WTC11 (cell line): ENCODE results near the gene IQCF6. TPM values are rescaled to one million over a fixed set of nuclear protein-coding genes. Genes with fewer than 3 reads are reported as not detected.
"Not testable (repeated sequence)": the region's sequence is repeated elsewhere in the genome, so short reads cannot be mapped to it uniquely, and the experiment has no call there.

Experiments
- ATAC-seq: fragments of 200-7000 bp; cut with Tn5 transposase; 2 replicates; pipeline ENCODE4 v1.10.0; 2021; ENCODE audit warnings: mild to moderate bottlenecking, moderate library complexity
- CTCF ChIA-PET: fragments of 300-600 bp; sonication (Branson Sonifier 250); formaldehyde crosslinking; loops from one replicate; lab custom pipeline; 2021; ENCODE audit warnings: antibody characterized with exemption; lab: Charles Lee
- POLR2A ChIA-PET: fragments of 350-600 bp; sonication (Branson Sonifier 250); formaldehyde crosslinking; loops from one replicate; lab custom pipeline; 2021; ENCODE audit warnings: antibody characterized with exemption; lab: Charles Lee
- DNase-seq: peaks from one replicate; pipeline ENCODE4 v3.0.0; 2021; ENCODE audit warnings: low spot score
- H3K27ac Mint-ChIP-seq: 2 replicates; pipeline ENCODE4 v1.8.0; 2021; ENCODE audit warnings: mixed read lengths
- H3K27me3 Mint-ChIP-seq: 2 replicates; pipeline ENCODE4 v1.8.0; 2021; ENCODE audit warnings: low read depth, mild to moderate bottlenecking, moderate library complexity, mixed read lengths
- H3K36me3 Mint-ChIP-seq: 2 replicates; pipeline ENCODE4 v1.8.0; 2021; ENCODE audit warnings: mixed read lengths
- H3K4me1 Mint-ChIP-seq: 2 replicates; pipeline ENCODE4 v1.8.0; 2022; ENCODE audit warnings: mixed read lengths
- H3K4me3 Mint-ChIP-seq: 2 replicates; pipeline ENCODE4 v1.8.0; 2021; ENCODE audit warnings: mild to moderate bottlenecking, moderate library complexity, mixed read lengths
- H3K9me3 Mint-ChIP-seq: 2 replicates; pipeline ENCODE4 v1.8.0; 2021; ENCODE audit warnings: mixed read lengths
- AFF4 ChIP-seq: sonication (generic); formaldehyde crosslinking; IDR thresholded peaks from 2 replicates; pipeline ENCODE4 v1.8.1; 2023; ENCODE audit warnings: mild to moderate bottlenecking, missing genetic modification reagents, borderline replicate concordance
- CREM ChIP-seq: sonication (generic); formaldehyde crosslinking; IDR thresholded peaks from 2 replicates; pipeline ENCODE4 v1.8.1; 2022; ENCODE audit warnings: mild to moderate bottlenecking, missing genetic modification reagents, moderate library complexity
- E2F5 ChIP-seq: sonication (generic); formaldehyde crosslinking; IDR thresholded peaks from 2 replicates; pipeline ENCODE4 v1.8.1; 2022; ENCODE audit warnings: mild to moderate bottlenecking, moderate library complexity, missing genetic modification reagents
- FOXJ3 ChIP-seq: sonication (generic); formaldehyde crosslinking; IDR thresholded peaks from 2 replicates; pipeline ENCODE4 v1.9.0; 2021; ENCODE audit warnings: missing genetic modification reagents, mild to moderate bottlenecking, borderline replicate concordance
- FOXK1 ChIP-seq: sonication (generic); formaldehyde crosslinking; IDR thresholded peaks from 2 replicates; pipeline ENCODE4 v1.8.0; 2022; ENCODE audit warnings: mild to moderate bottlenecking, moderate library complexity, missing genetic modification reagents
- FOXP1 ChIP-seq: sonication (generic); formaldehyde crosslinking; IDR thresholded peaks from 2 replicates; pipeline ENCODE4 v1.8.0; 2022; ENCODE audit warnings: missing genetic modification reagents, mild to moderate bottlenecking, moderate library complexity, borderline replicate concordance
- IRF1 ChIP-seq: sonication (generic); formaldehyde crosslinking; IDR thresholded peaks from 2 replicates; pipeline ENCODE4 v1.8.0; 2023; ENCODE audit warnings: missing genetic modification reagents
- JAZF1 ChIP-seq: fragments of 250-450 bp; sonication (Bioruptor Pico); IDR thresholded peaks from 2 replicates; pipeline ENCODE4 v1.9.0; 2021; ENCODE audit warnings: moderate library complexity, mild to moderate bottlenecking, inconsistent platforms
- NFYB ChIP-seq: sonication (generic); formaldehyde crosslinking; conservative IDR thresholded peaks from 2 replicates; pipeline ENCODE4 v1.8.0; 2022; ENCODE audit warnings: low read depth, missing genetic modification reagents
- SMAD3 ChIP-seq: sonication (generic); formaldehyde crosslinking; IDR thresholded peaks from 2 replicates; pipeline ENCODE4 v1.8.0; 2022; ENCODE audit warnings: missing genetic modification reagents, mild to moderate bottlenecking, borderline replicate concordance
- TEAD4 ChIP-seq: sonication (generic); formaldehyde crosslinking; IDR thresholded peaks from 2 replicates; pipeline ENCODE4 v1.8.0; 2022; ENCODE audit warnings: mild to moderate bottlenecking, missing genetic modification reagents
- ZBTB21 ChIP-seq: sonication (generic); formaldehyde crosslinking; IDR thresholded peaks from 2 replicates; pipeline ENCODE4 v1.8.1; 2023; ENCODE audit warnings: mild to moderate bottlenecking, missing genetic modification reagents, borderline replicate concordance
- ZNF232 ChIP-seq: sonication (generic); formaldehyde crosslinking; IDR thresholded peaks from 2 replicates; pipeline ENCODE4 v1.8.0; 2022; ENCODE audit warnings: mild to moderate bottlenecking, missing genetic modification reagents
- ZNF263 ChIP-seq: sonication (generic); formaldehyde crosslinking; IDR thresholded peaks from 2 replicates; pipeline ENCODE4 v1.8.1; 2022; ENCODE audit warnings: low read depth, mild to moderate bottlenecking, moderate library complexity, missing genetic modification reagents
- ZNF396 ChIP-seq: fragments of 250-450 bp; sonication (Bioruptor Pico); IDR thresholded peaks from 2 replicates; pipeline ENCODE4 v1.8.0; 2021; ENCODE audit warnings: mild to moderate bottlenecking, moderate library complexity, borderline replicate concordance
- ZNF416 ChIP-seq: fragments of 250-450 bp; sonication (Bioruptor Pico); IDR thresholded peaks from 2 replicates; pipeline ENCODE4 v1.9.0; 2021; ENCODE audit warnings: mild to moderate bottlenecking, inconsistent platforms
- ZNF671 ChIP-seq: fragments of 250-450 bp; sonication (Bioruptor Pico); IDR thresholded peaks from 2 replicates; pipeline ENCODE4 v1.8.0; 2021; ENCODE audit warnings: mild to moderate bottlenecking
- total RNA-seq: library from RNA; stranded (reverse); gene quantifications from 3 replicates; pipeline ENCODE4 v1.2.3, GENCODE V29; 2021
- TF ChIP-seq, protein P1 (sequence below): sonication (generic); formaldehyde crosslinking; IDR thresholded peaks from 2 replicates; pipeline ENCODE4 v1.8.0; 2022; ENCODE audit warnings: mild to moderate bottlenecking, missing genetic modification reagents
- TF ChIP-seq, protein P2 (sequence below): fragments of 250-450 bp; sonication (Bioruptor Pico); IDR thresholded peaks from 2 replicates; pipeline ENCODE4 v1.9.0; 2021; ENCODE audit warnings: moderate library complexity, mild to moderate bottlenecking, inconsistent platforms, borderline replicate concordance
- TF ChIP-seq, protein P3 (sequence below): sonication (generic); formaldehyde crosslinking; IDR thresholded peaks from 2 replicates; pipeline ENCODE4 v1.8.0; 2022; ENCODE audit warnings: mild to moderate bottlenecking, missing genetic modification reagents
- TF ChIP-seq, protein P4 (sequence below): sonication (generic); formaldehyde crosslinking; IDR thresholded peaks from 2 replicates; pipeline ENCODE4 v1.8.1; 2022; ENCODE audit warnings: missing genetic modification reagents, borderline replicate concordance

Gene IQCF6
- total RNA-seq, 1 experiment from 2014 or later: not detected

- no peak for TF ChIP-seq AFF4 (CRISPR knock-in tag)
- no peak for TF ChIP-seq ZNF416
- TF ChIP-seq ZNF671 (CRISPR knock-in tag): no peak
- no peak for TF ChIP-seq ZNF396 (CRISPR knock-in tag)
- TF ChIP-seq CREM (CRISPR knock-in tag): no peak
- TF ChIP-seq, protein P1, sequence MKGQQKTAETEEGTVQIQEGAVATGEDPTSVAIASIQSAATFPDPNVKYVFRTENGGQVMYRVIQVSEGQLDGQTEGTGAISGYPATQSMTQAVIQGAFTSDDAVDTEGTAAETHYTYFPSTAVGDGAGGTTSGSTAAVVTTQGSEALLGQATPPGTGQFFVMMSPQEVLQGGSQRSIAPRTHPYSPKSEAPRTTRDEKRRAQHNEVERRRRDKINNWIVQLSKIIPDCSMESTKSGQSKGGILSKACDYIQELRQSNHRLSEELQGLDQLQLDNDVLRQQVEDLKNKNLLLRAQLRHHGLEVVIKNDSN (CRISPR knock-in tag): no peak
- TF ChIP-seq, protein P2, sequence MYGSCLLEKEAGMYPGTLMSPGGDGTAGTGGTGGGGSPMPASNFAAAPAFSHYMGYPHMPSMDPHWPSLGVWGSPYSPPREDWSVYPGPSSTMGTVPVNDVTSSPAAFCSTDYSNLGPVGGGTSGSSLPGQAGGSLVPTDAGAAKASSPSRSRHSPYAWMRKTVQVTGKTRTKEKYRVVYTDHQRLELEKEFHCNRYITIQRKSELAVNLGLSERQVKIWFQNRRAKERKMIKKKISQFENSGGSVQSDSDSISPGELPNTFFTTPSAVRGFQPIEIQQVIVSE (CRISPR knock-in tag): no peak
These were observed 31.2 kb downstream of the IQCF6 start (continued) for GRCh38 chr3:51747840-51748239.

DNA sequence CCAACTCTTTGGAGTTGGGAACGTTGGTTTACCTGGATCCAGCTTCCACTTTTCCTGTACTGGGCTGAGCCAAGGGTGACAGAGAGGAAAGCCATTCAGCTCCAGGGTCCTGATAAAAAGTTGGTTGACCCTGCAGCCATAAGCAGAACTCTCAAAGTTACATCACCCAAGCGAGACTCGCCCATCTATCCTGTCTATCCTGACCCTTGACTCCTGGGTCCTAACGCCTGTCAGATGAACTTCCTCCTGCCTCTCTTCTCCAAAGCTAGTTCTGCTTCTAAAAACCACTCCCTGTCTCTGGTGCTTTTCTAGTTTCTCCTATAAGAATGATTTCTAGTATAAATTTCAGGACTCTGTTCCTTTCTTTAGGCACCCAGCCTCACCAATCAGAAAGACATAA is 36.1 kb downstream of the IQCF6 start:
- H3K9me3 Mint-ChIP-seq: peaks cover 59% of the 10 kb centered on the region
- H3K4me3 Mint-ChIP-seq, POLR2A ChIA-PET, H3K27me3 Mint-ChIP-seq, DNase-seq, H3K27ac Mint-ChIP-seq, ATAC-seq: not testable (repeated sequence)
- CTCF ChIA-PET: interaction anchor here (1.4 kb wide), 2 partner anchors 24 to 77 kb away, joined by 3 to 4 read pairs; no protein-coding TSS in a partner anchor
- H3K4me1 Mint-ChIP-seq: peaks cover 16% of the 10 kb centered on the region
- peaks cover 11% of the 10 kb centered on the region; the same call in 1 of the 2 replicates for H3K36me3 Mint-ChIP-seq

- peaks cover 16% of the 10 kb centered on the region for H3K4me1 Mint-ChIP-seq
- H3K27ac Mint-ChIP-seq, DNase-seq, ATAC-seq, H3K4me3 Mint-ChIP-seq, POLR2A ChIA-PET, H3K36me3 Mint-ChIP-seq: not testable (repeated sequence)
- CTCF ChIA-PET: interaction anchor here (1.3 to 1.4 kb wide), 3 partner anchors 24 to 78 kb away, joined by 3 to 4 read pairs (median 3); no protein-coding TSS in a partner anchor
- peaks cover 54% of the 10 kb centered on the region for H3K9me3 Mint-ChIP-seq
- TF ChIP-seq NFYB: peak; percentile 46
- H3K27me3 Mint-ChIP-seq: peaks cover 11% of the 10 kb centered on the region
These were observed 36.7 kb downstream of the IQCF6 start for GRCh38 chr3:51742320-51742719.

- TF ChIP-seq SMAD3 (CRISPR knock-in tag) (no peak), FOXP1 (CRISPR knock-in tag) (no peak), ZBTB21 (no peak), ZNF263 (CRISPR knock-in tag) (no peak), JAZF1 (no peak), ZNF232 (no peak), ZNF671 (CRISPR knock-in tag) (no peak), FOXK1 (no peak), ZNF396 (CRISPR knock-in tag) (no peak), E2F5 (CRISPR knock-in tag) (no peak), IRF1 (CRISPR knock-in tag) (no peak), TEAD4 (no peak), FOXJ3 (no peak)
- TF ChIP-seq, protein P3, sequence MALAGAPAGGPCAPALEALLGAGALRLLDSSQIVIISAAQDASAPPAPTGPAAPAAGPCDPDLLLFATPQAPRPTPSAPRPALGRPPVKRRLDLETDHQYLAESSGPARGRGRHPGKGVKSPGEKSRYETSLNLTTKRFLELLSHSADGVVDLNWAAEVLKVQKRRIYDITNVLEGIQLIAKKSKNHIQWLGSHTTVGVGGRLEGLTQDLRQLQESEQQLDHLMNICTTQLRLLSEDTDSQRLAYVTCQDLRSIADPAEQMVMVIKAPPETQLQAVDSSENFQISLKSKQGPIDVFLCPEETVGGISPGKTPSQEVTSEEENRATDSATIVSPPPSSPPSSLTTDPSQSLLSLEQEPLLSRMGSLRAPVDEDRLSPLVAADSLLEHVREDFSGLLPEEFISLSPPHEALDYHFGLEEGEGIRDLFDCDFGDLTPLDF: no peak
- TF ChIP-seq, protein P4, sequence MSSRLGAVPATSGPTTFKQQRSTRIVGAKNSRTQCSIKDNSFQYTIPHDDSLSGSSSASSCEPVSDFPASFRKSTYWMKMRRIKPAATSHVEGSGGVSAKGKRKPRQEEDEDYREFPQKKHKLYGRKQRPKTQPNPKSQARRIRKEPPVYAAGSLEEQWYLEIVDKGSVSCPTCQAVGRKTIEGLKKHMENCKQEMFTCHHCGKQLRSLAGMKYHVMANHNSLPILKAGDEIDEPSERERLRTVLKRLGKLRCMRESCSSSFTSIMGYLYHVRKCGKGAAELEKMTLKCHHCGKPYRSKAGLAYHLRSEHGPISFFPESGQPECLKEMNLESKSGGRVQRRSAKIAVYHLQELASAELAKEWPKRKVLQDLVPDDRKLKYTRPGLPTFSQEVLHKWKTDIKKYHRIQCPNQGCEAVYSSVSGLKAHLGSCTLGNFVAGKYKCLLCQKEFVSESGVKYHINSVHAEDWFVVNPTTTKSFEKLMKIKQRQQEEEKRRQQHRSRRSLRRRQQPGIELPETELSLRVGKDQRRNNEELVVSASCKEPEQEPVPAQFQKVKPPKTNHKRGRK: no peak
- POLR2A ChIA-PET: no interaction called here
- CTCF ChIA-PET: no interaction called here
- ATAC-seq: no peak
- no peak for DNase-seq
- H3K9me3 Mint-ChIP-seq: peaks cover 28% of the 10 kb centered on the region
- H3K36me3 Mint-ChIP-seq: 0 out of 2 replicates have a peak, but pooled peaks cover 4% of the 10 kb centered on the region
- H3K27ac Mint-ChIP-seq: no peak overlapping the region
- peaks cover 28% of the 10 kb centered on the region for H3K4me1 Mint-ChIP-seq
- H3K27me3 Mint-ChIP-seq: peaks cover 9% of the 10 kb centered on the region
- no peak overlapping the region for H3K4me3 Mint-ChIP-seq
These were observed 39.9 kb downstream of the IQCF6 start for GRCh38 chr3:51739110-51739509.
